CD8-positive, alpha-beta memory T cell (primary cell): Measurements from ENCODE around the gene SLC9A9. TPM values are rescaled to one million over a fixed set of nuclear protein-coding genes. Genes with fewer than 3 reads are reported as not detected.

Source experiments
- CTCF ChIA-PET: fragments of 350-600 bp; sonication (Branson Sonifier 250); formaldehyde crosslinking; loops from one replicate; lab custom pipeline; 2021; ENCODE audit warnings: antibody characterized with exemption; lab: Charles Lee
- POLR2A ChIA-PET: fragments of 350-600 bp; sonication (Branson Sonifier 250); formaldehyde crosslinking; loops from one replicate; lab custom pipeline; 2021; ENCODE audit warnings: antibody characterized with exemption; lab: Charles Lee
- DNase-seq, 5 donors: peaks; one replicate each; pipeline versions ENCODE4 v3.0.0 to v3.0.0-alpha.2; 2020 to 2022; ENCODE audit warnings: mixed read lengths in 1 of 5
- H3K27ac ChIP-seq: one replicate; pipeline ENCODE4 v1.7.0; 2013; ENCODE audit warnings: low read depth, mild to moderate bottlenecking, low read length, moderate library complexity
- H3K27me3 ChIP-seq: 2 replicates; pipeline ENCODE4 v1.7.0; 2013; ENCODE audit warnings: low read length, mild to moderate bottlenecking; ENCODE audit not compliant: insufficient read depth, poor library complexity, severe bottlenecking
- H3K36me3 ChIP-seq: 2 replicates; pipeline ENCODE4 v1.7.0; 2013; ENCODE audit warnings: mild to moderate bottlenecking, low read length, moderate library complexity; ENCODE audit not compliant: insufficient read depth
- H3K4me1 ChIP-seq: 2 replicates; pipeline ENCODE4 v1.7.0; 2013; ENCODE audit warnings: mild to moderate bottlenecking, low read length, moderate library complexity; ENCODE audit not compliant: insufficient read depth
- H3K4me3 ChIP-seq: 2 replicates; pipeline ENCODE4 v1.7.0; 2013; ENCODE audit warnings: mild to moderate bottlenecking, low read length
- H3K9me3 ChIP-seq: 2 replicates; pipeline ENCODE4 v1.7.0; 2013; ENCODE audit warnings: mild to moderate bottlenecking, low read length
- H3K27ac Mint-ChIP-seq, 8 donors: one replicate each; pipeline ENCODE4 v1.8.0; 2020 to 2021; ENCODE audit warnings: mixed read lengths in 8 of 8, mild to moderate bottlenecking in 6 of 8, inconsistent platforms in 3 of 8, moderate library complexity in 3 of 8
- H3K27me3 Mint-ChIP-seq, 2 donors: one replicate each; pipeline ENCODE4 v1.8.0; 2020 to 2021; ENCODE audit warnings: mixed read lengths in 2 of 2, mild to moderate bottlenecking in 1 of 2, moderate library complexity in 1 of 2
- H3K36me3 Mint-ChIP-seq, 3 donors: one replicate each; pipeline ENCODE4 v1.8.0; 2020 to 2021; ENCODE audit warnings: mixed read lengths in 3 of 3, inconsistent platforms in 1 of 3, mild to moderate bottlenecking in 1 of 3
- H3K4me1 Mint-ChIP-seq, 3 donors: one replicate each; pipeline ENCODE4 v1.8.0; 2020 to 2021; ENCODE audit warnings: mixed read lengths in 3 of 3, inconsistent platforms in 1 of 3, mild to moderate bottlenecking in 1 of 3
- H3K4me3 Mint-ChIP-seq, 7 donors: one replicate each; pipeline ENCODE4 v1.8.0; 2020 to 2021; ENCODE audit warnings: mixed read lengths in 7 of 7, mild to moderate bottlenecking in 6 of 7, moderate library complexity in 4 of 7, inconsistent platforms in 2 of 7
- H3K9me3 Mint-ChIP-seq, 5 donors: one replicate each; pipeline ENCODE4 v1.8.0; 2020 to 2022; ENCODE audit warnings: mixed read lengths in 5 of 5, mild to moderate bottlenecking in 3 of 5, moderate library complexity in 2 of 5, inconsistent platforms in 1 of 5
- polyA plus RNA-seq: library from polyadenylated mRNA; unstranded; fragments of 300-500 nt; fragmentation: Illumina TruSeq; gene quantifications from one replicate; pipeline ENCODE4 v1.2.3, GENCODE V29; 2021
- total RNA-seq, 2 experiments: library from RNA; stranded (reverse); gene quantifications; one replicate each; pipeline ENCODE4 v1.2.3, GENCODE V29; 2021

The SLC9A9 gene
- total and polyA plus RNA-seq, 3 experiments from 2014 or later = 1.2 to 18.0 (median 2.2) TPM

GRCh38 chr3:143408771-143409170, 439.5 kb downstream of the SLC9A9 start:
- H3K9me3 ChIP-seq = no peaks in the 10 kb centered on the region
- no peaks in the 10 kb centered on the region for H3K27me3 ChIP-seq
- ChIA-PET CTCF (no interaction called here), POLR2A (no interaction called here)
- no peak overlapping the region for H3K27ac ChIP-seq
- DNase-seq = no peak
- no peaks in the 10 kb centered on the region for H3K4me1 ChIP-seq
- no peak overlapping the region for H3K4me3 ChIP-seq
- Mint-ChIP-seq H3K36me3 (peaks cover 0 to 11% (median 7%) of the 10 kb centered on the region in 3 donors), H3K4me3 (no peak overlapping the region), H3K27ac (no peak overlapping the region), H3K4me1 (no peaks in the 10 kb centered on the region), H3K27me3 (no peaks in the 10 kb centered on the region), H3K9me3 (peaks cover 0 to 5% (median 0%) of the 10 kb centered on the region in 5 donors)
- no peaks in the 10 kb centered on the region for H3K36me3 ChIP-seq

DNA sequence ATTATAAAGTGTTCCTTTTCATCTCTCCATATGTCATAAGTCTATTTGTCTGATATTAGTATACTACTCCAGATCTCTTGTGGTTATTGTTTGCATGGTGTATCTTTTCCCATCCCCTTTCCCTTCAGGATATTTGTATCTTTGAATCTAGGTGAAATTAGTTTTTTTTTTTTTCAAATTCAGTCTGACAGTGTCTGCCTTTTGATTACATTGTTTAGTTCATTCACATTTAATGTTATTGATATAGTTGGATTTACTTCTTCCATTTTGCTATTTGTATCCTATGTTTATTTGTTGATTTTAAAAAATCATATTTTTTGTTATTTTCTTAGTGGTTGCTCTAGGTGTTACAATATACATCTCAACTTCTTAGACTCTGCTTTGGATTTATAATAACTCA, 445.7 kb downstream of the SLC9A9 start:
- POLR2A ChIA-PET = no interaction called here
- Mint-ChIP-seq H3K36me3 (peaks cover 0 to 17% (median 1%) of the 10 kb centered on the region in 3 donors), H3K4me3 (no peak overlapping the region)

GRCh38 chr3:143396790-143397189, 451.5 kb downstream of the SLC9A9 start:
- DNase-seq = no peak
- ChIA-PET CTCF (no interaction called here), POLR2A (no interaction called here)
- Mint-ChIP-seq H3K9me3 (peaks cover 0 to 23% (median 5%) of the 10 kb centered on the region in 5 donors), H3K4me1 (no peaks in the 10 kb centered on the region), H3K4me3 (no peak overlapping the region), H3K36me3 (peaks cover 7 to 33% (median 10%) of the 10 kb centered on the region in 3 donors), H3K27ac (no peak overlapping the region), H3K27me3 (no peaks in the 10 kb centered on the region)
- Histone ChIP-seq H3K4me1 (no peaks in the 10 kb centered on the region), H3K27ac (no peak overlapping the region), H3K36me3 (no peaks in the 10 kb centered on the region), H3K9me3 (no peaks in the 10 kb centered on the region), H3K4me3 (no peak overlapping the region), H3K27me3 (no peaks in the 10 kb centered on the region)

More for the DNA sequence above, 445.7 kb downstream of the SLC9A9 start:
- CTCF ChIA-PET = no interaction called here
- Histone ChIP-seq H3K27me3 (no peaks in the 10 kb centered on the region), H3K9me3 (no peaks in the 10 kb centered on the region), H3K36me3 (no peaks in the 10 kb centered on the region), H3K27ac (no peak overlapping the region), H3K4me3 (no peak overlapping the region), H3K4me1 (no peaks in the 10 kb centered on the region)
- Mint-ChIP-seq H3K9me3 (peaks cover 0 to 5% (median 0%) of the 10 kb centered on the region in 5 donors), H3K27me3 (no peaks in the 10 kb centered on the region), H3K4me1 (no peaks in the 10 kb centered on the region), H3K27ac (no peak overlapping the region)
- no peak for DNase-seq

GRCh38 chr3:143389388-143389787, 458.9 kb downstream of the SLC9A9 start:
- POLR2A ChIA-PET = no interaction called here
- DNase-seq = no peak

DNA sequence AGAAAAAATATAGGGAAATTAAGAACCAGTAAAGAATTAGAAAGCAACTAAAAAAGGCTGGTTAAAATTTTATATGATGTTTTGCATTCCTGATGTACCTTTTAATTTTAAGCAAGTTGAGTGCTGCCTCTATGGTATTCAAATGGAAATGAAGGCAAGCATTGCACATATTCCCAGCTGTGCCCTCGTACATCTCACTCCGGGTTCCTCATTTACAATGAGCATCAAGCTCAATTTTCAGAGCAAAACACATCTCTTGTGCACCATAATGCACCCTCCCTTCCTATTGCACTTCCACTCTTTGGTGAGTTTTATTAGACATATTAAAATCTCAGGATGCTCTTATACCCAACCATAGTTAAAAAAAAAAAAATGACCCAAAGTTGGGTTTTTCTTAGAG, 460.8 kb downstream of the SLC9A9 start:
- CTCF ChIA-PET = no interaction called here
- Histone ChIP-seq H3K27ac (no peak overlapping the region), H3K4me1 (no peaks in the 10 kb centered on the region), H3K36me3 (no peaks in the 10 kb centered on the region), H3K4me3 (no peak overlapping the region), H3K9me3 (no peaks in the 10 kb centered on the region), H3K27me3 (no peaks in the 10 kb centered on the region)
- POLR2A ChIA-PET = no interaction called here
- no peak overlapping the region for H3K27ac Mint-ChIP-seq
- H3K4me1 Mint-ChIP-seq = no peaks in the 10 kb centered on the region
- no peaks in the 10 kb centered on the region for H3K27me3 Mint-ChIP-seq
- no peak overlapping the region for H3K4me3 Mint-ChIP-seq
- peaks cover 0 to 7% (median 0%) of the 10 kb centered on the region in 5 donors for H3K9me3 Mint-ChIP-seq
- H3K36me3 Mint-ChIP-seq = peaks cover 0 to 12% (median 4%) of the 10 kb centered on the region in 3 donors
- DNase-seq = no peak

More at GRCh38 chr3:143389388-143389787, 458.9 kb downstream of the SLC9A9 start:
- Histone ChIP-seq H3K27ac (no peak overlapping the region), H3K4me1 (no peaks in the 10 kb centered on the region), H3K36me3 (no peaks in the 10 kb centered on the region), H3K4me3 (no peak overlapping the region), H3K9me3 (no peaks in the 10 kb centered on the region), H3K27me3 (no peaks in the 10 kb centered on the region)
- Mint-ChIP-seq H3K27me3 (no peaks in the 10 kb centered on the region), H3K9me3 (peaks cover 0 to 16% (median 0%) of the 10 kb centered on the region in 5 donors), H3K4me3 (no peak overlapping the region), H3K36me3 (peaks cover 3 to 21% (median 8%) of the 10 kb centered on the region in 3 donors), H3K4me1 (no peaks in the 10 kb centered on the region), H3K27ac (no peak overlapping the region)
- CTCF ChIA-PET = no interaction called here

- no peaks in the 10 kb centered on the region for H3K9me3 ChIP-seq
- H3K27ac ChIP-seq = no peak overlapping the region
- no peak overlapping the region for H3K4me3 ChIP-seq
- Mint-ChIP-seq H3K27ac (no peak overlapping the region), H3K9me3 (no peaks in the 10 kb centered on the region), H3K4me1 (no peaks in the 10 kb centered on the region), H3K4me3 (no peak overlapping the region), H3K27me3 (no peaks in the 10 kb centered on the region), H3K36me3 (peaks cover 3 to 14% (median 13%) of the 10 kb centered on the region in 3 donors)
- DNase-seq = no peak
- H3K27me3 ChIP-seq = no peaks in the 10 kb centered on the region
- H3K4me1 ChIP-seq = no peaks in the 10 kb centered on the region
- no peaks in the 10 kb centered on the region for H3K36me3 ChIP-seq
- ChIA-PET CTCF (interaction anchor here (0.7 kb wide), 1 partner anchor 21 kb away, joined by 4 read pairs; no protein-coding TSS in a partner anchor), POLR2A (no interaction called here)
Observed at GRCh38 chr3:143384076-143384475, 464.2 kb downstream of the SLC9A9 start.

- Histone ChIP-seq H3K27ac (no peak overlapping the region), H3K9me3 (no peaks in the 10 kb centered on the region), H3K4me1 (no peaks in the 10 kb centered on the region), H3K36me3 (no peaks in the 10 kb centered on the region), H3K4me3 (no peak overlapping the region), H3K27me3 (no peaks in the 10 kb centered on the region)
- Mint-ChIP-seq H3K4me3 (no peak overlapping the region), H3K36me3 (peaks cover 3 to 16% (median 13%) of the 10 kb centered on the region in 3 donors), H3K27ac (no peak overlapping the region), H3K27me3 (no peaks in the 10 kb centered on the region), H3K4me1 (no peaks in the 10 kb centered on the region), H3K9me3 (no peaks in the 10 kb centered on the region)
- no peak for DNase-seq
- ChIA-PET CTCF (interaction anchor here (0.7 kb wide), 1 partner anchor 20 kb away, joined by 4 read pairs; no protein-coding TSS in a partner anchor), POLR2A (no interaction called here)
Observed at GRCh38 chr3:143383421-143383820, 464.8 kb downstream of the SLC9A9 start.

- ChIA-PET CTCF (no interaction called here), POLR2A (no interaction called here)
- DNase-seq = no peak
- Histone ChIP-seq H3K4me1 (no peaks in the 10 kb centered on the region), H3K9me3 (no peaks in the 10 kb centered on the region), H3K27me3 (no peaks in the 10 kb centered on the region), H3K27ac (no peak overlapping the region), H3K4me3 (no peak overlapping the region), H3K36me3 (no peaks in the 10 kb centered on the region)
- Mint-ChIP-seq H3K27ac (no peak overlapping the region), H3K36me3 (peaks cover 3 to 18% (median 13%) of the 10 kb centered on the region in 3 donors), H3K4me1 (no peaks in the 10 kb centered on the region), H3K27me3 (no peaks in the 10 kb centered on the region), H3K4me3 (no peak overlapping the region), H3K9me3 (no peaks in the 10 kb centered on the region)
Observed at GRCh38 chr3:143382816-143383215, 465.5 kb downstream of the SLC9A9 start.
